Stimulated activated CD4-positive, alpha-beta T cell treated with anti-CD3 and anti-CD28 coated beads, Interleukin-12 subunit alpha, Interleukin-12 subunit beta, amount 100 ng/mL, for 48 hours (primary cell): ENCODE data around the gene GIT1.

Experiments
- DNase-seq, 3 donors: peaks; one replicate each; pipeline ENCODE4 v3.0.0-alpha.2; 2020; ENCODE audit warnings: low read depth in 2 of 3, low spot score in 1 of 3

GIT1 gene

GRCh38 chr17:29533976-29534375, 55.5 kb downstream of the GIT1 start:
- DNase-seq, result no peak

GRCh38 chr17:29526322-29526721, 63.1 kb downstream of the GIT1 start:
- no peak for DNase-seq

GRCh38 chr17:29524692-29525091, 64.8 kb downstream of the GIT1 start:
- no peak for DNase-seq
